Ascending aorta (tissue), 2 donors: ENCODE results near the gene FGFBP2. TPM values are rescaled to one million over a fixed set of nuclear protein-coding genes. Genes with fewer than 3 reads are reported as not detected.

ENCODE experiments used
- DNase-seq, 2 donors: peaks; one replicate each; pipeline ENCODE4 v3.0.0-alpha.2; 2019; ENCODE audit warnings: low spot score in 2 of 2
- H3K27ac ChIP-seq, 2 donors: fragments of 200-600 bp; sonication (generic); one replicate each; pipeline ENCODE4 v1.5.1; 2016 to 2017; ENCODE audit warnings: mild to moderate bottlenecking in 1 of 2
- H3K27me3 ChIP-seq: fragments of 200-600 bp; sonication (generic); one replicate; pipeline ENCODE4 v1.5.1; 2017
- H3K36me3 ChIP-seq, 2 donors: fragments of 200-600 bp; sonication (generic); one replicate each; pipeline ENCODE4 v1.5.1; 2016
- H3K4me1 ChIP-seq, 2 donors: fragments of 200-600 bp; sonication (generic); one replicate each; pipeline ENCODE4 v1.5.1; 2016 to 2017; ENCODE audit warnings: mild to moderate bottlenecking in 1 of 2
- H3K4me3 ChIP-seq, 2 donors: fragments of 200-600 bp; sonication (generic); one replicate each; pipeline ENCODE4 v1.5.1; 2016 to 2017; ENCODE audit warnings: mild to moderate bottlenecking in 1 of 2
- H3K9me3 ChIP-seq, 2 donors: fragments of 200-600 bp; sonication (generic); one replicate each; pipeline ENCODE4 v1.5.1; 2016
- CTCF ChIP-seq, 3 experiments: fragments of 200-600 bp in 2 of 3; fragments of 450-650 bp in 1 of 3; sonication (generic) in 2 of 3; IDR thresholded peaks; one replicate each; pipeline ENCODE4 v1.5.1; 2016 to 2019; ENCODE audit warnings: antibody characterized with exemption in 3 of 3, mild to moderate bottlenecking in 1 of 3, moderate library complexity in 1 of 3
- intact Hi-C: fragments of 100-400 bp; cut with DNase I; formaldehyde crosslinking; loops from one replicate; pipeline ENCODE4 v1.15.1; 2023
- total RNA-seq: library from RNA; depleted of rRNA; stranded (reverse); fragments of >200 nt; gene quantifications from one replicate; pipeline ENCODE4 v1.1.0, GENCODE V29; 2016

The FGFBP2 gene
- total RNA-seq, 1 donor from 2014 or later: not detected

GRCh38 chr4:15992167-15992485 lies 29.2 kb upstream of the FGFBP2 start:
- Histone ChIP-seq H3K9me3 (no peaks in the 10 kb centered on the region), H3K27ac (no peak overlapping the region), H3K36me3 (peaks cover 0 to 12% of the 10 kb centered on the region in 2 donors), H3K27me3 (no peaks in the 10 kb centered on the region), H3K4me3 (no peak overlapping the region), H3K4me1 (no peaks in the 10 kb centered on the region)
- intact Hi-C loops: no loop called here
- DNase-seq: no peak
- TF ChIP-seq CTCF (IDR thresholded peaks at IDR 0.05): no peak

GRCh38 chr4:15990570-15991285 lies 27.8 kb upstream of the FGFBP2 start:
- no peaks in the 10 kb centered on the region for H3K27me3 ChIP-seq
- intact Hi-C loops: no loop called here
- H3K27ac ChIP-seq: no peak overlapping the region
- H3K9me3 ChIP-seq: no peaks in the 10 kb centered on the region
- DNase-seq: no peak
- TF ChIP-seq CTCF (IDR thresholded peaks at IDR 0.05): no peak
- H3K4me1 ChIP-seq: no peaks in the 10 kb centered on the region
- peaks cover 0 to 12% of the 10 kb centered on the region in 2 donors for H3K36me3 ChIP-seq
- H3K4me3 ChIP-seq: no peak overlapping the region

GRCh38 chr4:15989424-15989823 lies 26.4 kb upstream of the FGFBP2 start:
- peaks cover 0 to 18% of the 10 kb centered on the region in 2 donors for H3K36me3 ChIP-seq
- no peaks in the 10 kb centered on the region for H3K4me1 ChIP-seq
- no peak for DNase-seq
- H3K27ac ChIP-seq: no peak overlapping the region
- H3K9me3 ChIP-seq: no peaks in the 10 kb centered on the region
- no peaks in the 10 kb centered on the region for H3K27me3 ChIP-seq
- H3K4me3 ChIP-seq: no peak overlapping the region
- intact Hi-C loops: no loop called here
- TF ChIP-seq CTCF (IDR thresholded peaks at IDR 0.05): no peak

- intact Hi-C loops: no loop called here
- no peak for TF ChIP-seq CTCF (IDR thresholded peaks at IDR 0.05)
- Histone ChIP-seq H3K4me3 (no peak overlapping the region), H3K4me1 (no peaks in the 10 kb centered on the region), H3K9me3 (no peaks in the 10 kb centered on the region), H3K27me3 (no peaks in the 10 kb centered on the region), H3K27ac (no peak overlapping the region), H3K36me3 (peaks cover 0 to 21% of the 10 kb centered on the region in 2 donors)
- no peak for DNase-seq
These were observed 25.2 kb upstream of the FGFBP2 start for GRCh38 chr4:15988222-15988621.

- Histone ChIP-seq H3K27me3 (no peaks in the 10 kb centered on the region), H3K4me3 (no peak overlapping the region)
- intact Hi-C loops: no loop called here
These were observed 23.9 kb upstream of the FGFBP2 start for GRCh38 chr4:15986907-15987306.

More at GRCh38 chr4:15986907-15987306, 23.9 kb upstream of the FGFBP2 start:
- DNase-seq: no peak
- no peaks in the 10 kb centered on the region for H3K4me1 ChIP-seq
- H3K9me3 ChIP-seq: no peaks in the 10 kb centered on the region
- no peak for TF ChIP-seq CTCF (IDR thresholded peaks at IDR 0.05)
- no peak overlapping the region for H3K27ac ChIP-seq
- peaks cover 0 to 21% of the 10 kb centered on the region in 2 donors for H3K36me3 ChIP-seq
